ENCODE measurements around the gene PPP2R2C.

DNA sequence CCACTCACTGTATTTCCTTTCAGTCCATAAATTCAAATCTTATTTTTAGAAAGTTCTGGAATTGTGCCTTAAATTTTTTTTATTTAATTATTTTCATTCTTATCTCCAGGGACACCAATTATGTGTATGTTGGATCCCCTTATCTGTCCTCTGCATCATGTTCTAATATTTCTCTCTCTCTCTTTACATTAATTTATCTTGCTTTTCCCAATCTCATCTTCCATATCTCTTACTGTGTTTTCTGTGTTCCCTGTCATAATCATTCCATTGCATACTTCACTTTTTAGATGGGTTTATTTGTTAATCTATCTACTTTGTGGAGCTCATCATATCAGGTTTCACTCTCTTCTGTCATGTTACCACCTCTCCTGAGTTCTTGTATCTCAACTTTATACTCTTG is 37.4 kb downstream of the PPP2R2C start:
- TF ChIP-seq POLR2A (IDR thresholded peaks at IDR 0.05; ENCODE audit: borderline replicate concordance, extremely low read depth, insufficient read depth, insufficient read length) (no peak), RAD21 (IDR thresholded peaks at IDR 0.05; ENCODE audit: low read depth) (no peak), YY1 (IDR thresholded peaks at IDR 0.05; ENCODE audit: extremely low read depth, insufficient replicate concordance, low read depth, low read length) (no peak), EZH2 (IDR thresholded peaks at IDR 0.05) (no peak), FOSL1 (IDR thresholded peaks at IDR 0.05; ENCODE audit: low read depth) (no peak)
- TF ChIP-seq, protein P1, sequence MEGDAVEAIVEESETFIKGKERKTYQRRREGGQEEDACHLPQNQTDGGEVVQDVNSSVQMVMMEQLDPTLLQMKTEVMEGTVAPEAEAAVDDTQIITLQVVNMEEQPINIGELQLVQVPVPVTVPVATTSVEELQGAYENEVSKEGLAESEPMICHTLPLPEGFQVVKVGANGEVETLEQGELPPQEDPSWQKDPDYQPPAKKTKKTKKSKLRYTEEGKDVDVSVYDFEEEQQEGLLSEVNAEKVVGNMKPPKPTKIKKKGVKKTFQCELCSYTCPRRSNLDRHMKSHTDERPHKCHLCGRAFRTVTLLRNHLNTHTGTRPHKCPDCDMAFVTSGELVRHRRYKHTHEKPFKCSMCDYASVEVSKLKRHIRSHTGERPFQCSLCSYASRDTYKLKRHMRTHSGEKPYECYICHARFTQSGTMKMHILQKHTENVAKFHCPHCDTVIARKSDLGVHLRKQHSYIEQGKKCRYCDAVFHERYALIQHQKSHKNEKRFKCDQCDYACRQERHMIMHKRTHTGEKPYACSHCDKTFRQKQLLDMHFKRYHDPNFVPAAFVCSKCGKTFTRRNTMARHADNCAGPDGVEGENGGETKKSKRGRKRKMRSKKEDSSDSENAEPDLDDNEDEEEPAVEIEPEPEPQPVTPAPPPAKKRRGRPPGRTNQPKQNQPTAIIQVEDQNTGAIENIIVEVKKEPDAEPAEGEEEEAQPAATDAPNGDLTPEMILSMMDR (IDR thresholded peaks at IDR 0.05 in 2 of 3, conservative IDR thresholded peaks at IDR 0.05 in 1 of 3; ENCODE audit: borderline replicate concordance in 1 of 3, insufficient read depth in 1 of 3, low read depth in 2 of 3, low read length in 2 of 3), result no peak

Measured in HCT116 (cell line).